Neural crest cell (in vitro differentiated cells): Measurements from ENCODE around the gene MYO5B. TPM values are rescaled to one million over a fixed set of nuclear protein-coding genes. Genes with fewer than 3 reads are reported as not detected.

Source experiments
- DNase-seq: peaks from one replicate; pipeline ENCODE4 v3.0.0; 2021; ENCODE audit warnings: low read depth, mixed read lengths, low spot score
- H3K27ac Mint-ChIP-seq: one replicate; pipeline ENCODE4 v1.8.0; 2021; ENCODE audit warnings: mild to moderate bottlenecking, mixed read lengths; ENCODE audit not compliant: unreplicated experiment
- H3K27me3 Mint-ChIP-seq: 2 replicates; pipeline ENCODE4 v1.8.0; 2021; ENCODE audit warnings: low read depth, mild to moderate bottlenecking, mixed read lengths
- H3K36me3 Mint-ChIP-seq: 2 replicates; pipeline ENCODE4 v1.8.0; 2021; ENCODE audit warnings: low read depth, mild to moderate bottlenecking, mixed read lengths
- H3K4me1 Mint-ChIP-seq: 2 replicates; pipeline ENCODE4 v1.8.0; 2021; ENCODE audit warnings: mixed read lengths
- H3K4me3 Mint-ChIP-seq: one replicate; pipeline ENCODE4 v1.8.0; 2021; ENCODE audit warnings: mild to moderate bottlenecking, mixed read lengths
- H3K9me3 Mint-ChIP-seq: 2 replicates; pipeline ENCODE4 v1.8.0; 2021; ENCODE audit warnings: mixed read lengths
- CTCF ChIP-seq: fragments of 200-600 bp; sonication (generic); conservative IDR thresholded peaks from 2 replicates; pipeline ENCODE4 v1.5.0; 2021; ENCODE audit warnings: antibody characterized with exemption, mild to moderate bottlenecking
- total RNA-seq: library from RNA; stranded (reverse); gene quantifications from 2 replicates; pipeline ENCODE4 v1.2.1, GENCODE V29; 2021

The MYO5B gene
- total RNA-seq, 1 donor from 2014 or later = 0.40 TPM

GRCh38 chr18:50115095-50115494, 79.9 kb downstream of the MYO5B start:
- Mint-ChIP-seq H3K36me3 (no peaks in the 10 kb centered on the region), H3K27ac (no peak overlapping the region), H3K27me3 (peaks cover 12% of the 10 kb centered on the region), H3K4me3 (no peak overlapping the region), H3K9me3 (no peaks in the 10 kb centered on the region), H3K4me1 (peaks cover 12% of the 10 kb centered on the region)
- no peak for DNase-seq
- TF ChIP-seq CTCF = no peak

GRCh38 chr18:50114448-50114847, 80.5 kb downstream of the MYO5B start:
- no peak overlapping the region for H3K4me3 Mint-ChIP-seq
- no peak overlapping the region for H3K27ac Mint-ChIP-seq
- peaks cover 15% of the 10 kb centered on the region for H3K27me3 Mint-ChIP-seq
- H3K9me3 Mint-ChIP-seq = no peaks in the 10 kb centered on the region
- no peak for TF ChIP-seq CTCF
- peaks cover 12% of the 10 kb centered on the region for H3K4me1 Mint-ChIP-seq
- no peak for DNase-seq
- H3K36me3 Mint-ChIP-seq = no peaks in the 10 kb centered on the region

GRCh38 chr18:50113726-50114125, 81.2 kb downstream of the MYO5B start:
- peaks cover 12% of the 10 kb centered on the region for H3K4me1 Mint-ChIP-seq
- H3K27me3 Mint-ChIP-seq = peaks cover 15% of the 10 kb centered on the region
- no peak for DNase-seq
- H3K9me3 Mint-ChIP-seq = no peaks in the 10 kb centered on the region
- H3K27ac Mint-ChIP-seq = no peak overlapping the region
- no peaks in the 10 kb centered on the region for H3K36me3 Mint-ChIP-seq
- no peak for TF ChIP-seq CTCF
- H3K4me3 Mint-ChIP-seq = no peak overlapping the region

- no peak overlapping the region for H3K4me3 Mint-ChIP-seq
- no peaks in the 10 kb centered on the region for H3K36me3 Mint-ChIP-seq
- no peaks in the 10 kb centered on the region for H3K9me3 Mint-ChIP-seq
- H3K27me3 Mint-ChIP-seq = peaks cover 15% of the 10 kb centered on the region
- DNase-seq = no peak
- no peak for TF ChIP-seq CTCF
- H3K4me1 Mint-ChIP-seq = peaks cover 12% of the 10 kb centered on the region
- no peak overlapping the region for H3K27ac Mint-ChIP-seq
Measured at GRCh38 chr18:50111398-50111797, 83.5 kb downstream of the MYO5B start.

- H3K27me3 Mint-ChIP-seq = peaks cover 11% of the 10 kb centered on the region
- H3K4me3 Mint-ChIP-seq = no peak overlapping the region
- H3K27ac Mint-ChIP-seq = no peak overlapping the region
- no peak for TF ChIP-seq CTCF
- peaks cover 6% of the 10 kb centered on the region for H3K9me3 Mint-ChIP-seq
- no peak for DNase-seq
- H3K4me1 Mint-ChIP-seq = no peaks in the 10 kb centered on the region
- H3K36me3 Mint-ChIP-seq = no peaks in the 10 kb centered on the region
Measured at GRCh38 chr18:50107468-50107977, 87.4 kb downstream of the MYO5B start.

- no peak for TF ChIP-seq CTCF
- Mint-ChIP-seq H3K4me1 (no peaks in the 10 kb centered on the region), H3K4me3 (no peak overlapping the region), H3K9me3 (peaks cover 6% of the 10 kb centered on the region), H3K27me3 (peaks cover 15% of the 10 kb centered on the region), H3K27ac (no peak overlapping the region), H3K36me3 (no peaks in the 10 kb centered on the region)
- DNase-seq = no peak
Measured at GRCh38 chr18:50105027-50105426, 89.9 kb downstream of the MYO5B start.
